HG03521 (cell line): ENCODE measurements around the gene SNRPB.
"Not testable (repeated sequence)": the region's sequence is repeated elsewhere in the genome, so short reads cannot be mapped to it uniquely, and the experiment has no call there.

Experiments
- ATAC-seq: cut with Tn5 transposase; IDR thresholded peaks from one replicate; pipeline ENCODE4 v1.9.1; 2021; ENCODE audit warnings: mild to moderate bottlenecking, moderate library complexity; ENCODE audit not compliant: unreplicated experiment

Gene SNRPB

DNA sequence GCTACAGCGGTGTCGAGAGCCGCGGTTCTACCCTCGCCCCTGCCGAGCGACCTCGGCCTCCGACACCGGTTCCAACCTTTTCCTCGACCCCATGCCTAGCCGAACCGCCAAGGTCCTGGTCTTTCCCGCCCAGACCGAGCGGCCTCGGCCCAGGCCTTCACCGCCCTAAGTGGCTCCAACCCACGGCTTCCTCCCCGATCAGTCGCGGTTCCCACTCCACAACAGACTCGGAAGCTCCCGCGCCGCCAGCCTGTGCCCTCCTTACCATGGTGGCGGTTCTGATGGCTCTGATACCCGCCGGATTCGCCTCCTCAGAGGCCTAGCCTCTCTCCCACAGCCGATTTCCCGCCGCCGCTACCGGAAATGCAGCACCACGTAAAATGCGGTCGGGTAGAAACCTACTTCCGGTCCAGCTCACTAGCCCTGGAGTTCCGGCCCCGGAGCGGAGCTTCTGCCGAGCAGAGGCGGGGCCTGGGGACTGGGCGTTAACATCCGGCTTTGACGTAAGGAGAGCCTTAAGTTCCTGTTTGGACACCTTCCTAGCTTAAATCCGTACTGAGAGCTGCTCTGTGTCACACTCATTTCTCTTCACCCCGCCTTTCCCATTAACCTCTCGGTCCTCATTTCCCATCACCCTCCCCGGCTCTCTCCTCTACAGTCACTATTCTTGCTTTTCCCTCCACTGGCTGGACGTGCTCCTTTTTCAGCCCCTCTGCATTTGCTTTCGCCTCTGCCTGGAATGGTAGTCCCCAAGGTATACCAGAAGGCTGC, at the start of gene SNRPB:
Gene SNRPB, minus strand, starts transcription at position 367 of the 771 bp plus-strand sequence. Its CDS starts 99 bp downstream, at position 268.
- ATAC-seq, result peak; percentile 94

DNA sequence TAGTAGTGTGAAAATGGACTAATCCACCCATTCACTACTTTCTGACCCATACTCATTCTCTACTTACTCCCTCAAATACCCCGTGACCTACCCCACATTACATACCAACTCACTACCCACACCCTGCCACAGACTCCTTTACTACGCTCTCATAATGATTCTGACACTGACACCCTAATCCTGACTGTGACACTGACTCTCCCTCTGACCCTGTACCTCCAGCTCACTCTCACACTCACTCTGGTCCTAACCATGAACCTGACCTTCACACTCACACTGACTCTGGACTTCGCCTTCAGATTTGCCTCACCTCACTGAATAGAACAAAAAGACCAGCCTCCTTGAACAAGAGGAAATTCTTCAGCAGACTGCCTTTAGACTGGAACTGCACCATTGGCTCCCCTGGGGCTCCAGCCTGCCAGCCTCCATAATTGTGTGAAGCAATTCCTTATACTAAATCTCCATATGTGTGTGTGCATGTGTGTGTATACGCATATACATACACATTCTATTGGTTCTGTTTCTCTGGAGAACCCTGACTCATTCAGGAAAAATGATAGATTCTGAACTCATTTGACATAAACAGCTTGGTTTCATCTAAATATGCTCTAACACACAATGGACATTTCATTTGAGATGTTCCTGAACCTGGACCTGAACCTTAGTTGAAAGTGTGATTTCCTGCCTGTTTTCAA, 48.7 kb upstream of the SNRPB start:
- no peak for ATAC-seq

DNA sequence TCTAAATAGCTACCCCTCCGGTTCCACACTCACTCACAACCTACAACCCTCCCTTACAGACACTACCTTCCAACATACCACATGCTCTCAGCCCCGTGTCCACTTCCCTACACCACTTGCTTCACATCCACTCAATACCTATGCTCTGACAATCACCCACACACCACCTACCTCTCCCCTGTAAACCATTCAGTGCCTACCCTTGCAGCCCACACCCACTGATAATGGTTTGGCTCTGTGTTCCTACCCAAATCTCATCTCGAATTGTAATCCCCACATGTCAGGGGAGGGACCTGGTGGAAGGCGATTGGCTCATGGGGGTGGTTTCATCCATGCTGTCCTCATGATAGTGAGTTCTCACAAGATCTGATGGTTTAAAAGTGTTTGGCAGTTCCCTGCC, 48.0 kb upstream of the SNRPB start:
- no peak for ATAC-seq

DNA sequence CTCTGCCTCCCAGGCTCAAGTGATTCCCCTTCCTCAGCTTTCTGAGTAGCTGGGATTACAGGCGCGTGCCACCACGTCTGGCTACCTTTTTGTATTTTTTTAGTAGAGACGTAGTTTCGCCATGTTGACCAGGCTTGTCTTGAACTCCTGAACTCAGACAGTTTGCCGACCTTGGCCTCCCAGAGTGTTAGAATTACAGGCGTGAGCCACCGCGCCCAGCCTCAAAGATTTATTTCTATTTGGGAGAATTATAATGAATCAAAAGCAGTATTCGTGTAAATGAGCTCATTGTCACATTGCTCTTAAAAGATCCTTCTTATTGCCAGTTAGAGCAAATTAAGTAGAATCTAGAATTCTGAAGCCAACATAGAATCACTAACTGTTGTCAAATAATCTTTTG, 47.5 kb upstream of the SNRPB start:
- ATAC-seq, result no peak

DNA sequence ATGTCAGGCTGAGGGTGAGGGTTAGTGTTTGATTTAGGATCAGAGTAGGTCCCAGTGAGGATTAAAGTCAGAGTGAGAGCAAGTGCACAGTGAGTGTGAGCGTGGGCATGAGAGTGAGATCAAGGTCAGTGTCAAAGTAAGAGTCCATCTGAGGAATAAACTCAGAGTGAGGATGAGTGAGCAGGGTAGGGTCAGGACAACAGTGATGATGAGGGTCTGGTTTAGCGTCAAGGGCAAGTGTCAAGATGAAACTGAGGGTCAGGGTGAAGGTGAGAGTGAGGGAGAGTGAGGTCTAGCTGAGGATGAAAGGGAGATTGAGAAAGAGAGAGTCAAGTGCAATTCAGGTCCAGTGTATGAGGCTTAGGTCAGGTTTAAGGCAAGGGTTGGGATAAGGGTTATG, 45.8 kb upstream of the SNRPB start:
- no peak for ATAC-seq

DNA sequence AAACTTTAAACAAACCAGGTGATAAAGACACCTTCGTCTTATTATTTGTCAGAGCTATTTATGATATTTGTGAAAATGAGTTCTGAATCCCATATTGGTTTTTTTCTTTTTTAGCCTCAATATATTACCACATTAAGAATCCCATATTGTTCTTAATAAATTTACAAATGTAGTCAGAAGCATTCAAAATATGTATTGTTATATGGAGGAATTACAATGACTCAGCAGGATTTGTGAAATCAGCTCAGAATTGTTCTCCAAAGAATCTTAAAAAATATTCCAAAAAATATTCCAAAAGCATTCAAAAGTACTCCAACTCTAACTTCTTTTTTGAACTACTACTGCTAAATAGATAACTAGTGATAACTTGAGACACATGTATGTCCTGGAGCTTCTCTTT, 44.6 kb upstream of the SNRPB start:
- ATAC-seq, result no peak

DNA sequence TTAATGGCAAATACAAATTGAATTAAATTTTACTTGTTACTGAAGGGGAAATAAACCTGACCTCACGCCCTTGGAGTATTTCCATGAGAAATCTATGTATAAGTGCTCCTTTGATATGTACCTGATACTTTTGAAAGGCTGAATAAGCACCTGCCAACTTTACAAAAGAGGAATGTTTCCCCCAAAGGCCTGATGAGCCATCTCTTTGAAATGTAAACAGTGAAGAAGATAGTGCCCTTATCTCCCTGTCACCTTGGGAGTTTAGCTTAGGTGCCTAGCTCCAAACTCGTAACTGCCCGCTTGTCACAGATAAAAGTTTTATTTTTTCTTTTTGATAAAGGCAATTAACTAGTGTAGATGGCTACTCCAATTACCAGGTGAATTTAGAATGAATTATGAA, 39.2 kb upstream of the SNRPB start:
- ATAC-seq, result no peak

DNA sequence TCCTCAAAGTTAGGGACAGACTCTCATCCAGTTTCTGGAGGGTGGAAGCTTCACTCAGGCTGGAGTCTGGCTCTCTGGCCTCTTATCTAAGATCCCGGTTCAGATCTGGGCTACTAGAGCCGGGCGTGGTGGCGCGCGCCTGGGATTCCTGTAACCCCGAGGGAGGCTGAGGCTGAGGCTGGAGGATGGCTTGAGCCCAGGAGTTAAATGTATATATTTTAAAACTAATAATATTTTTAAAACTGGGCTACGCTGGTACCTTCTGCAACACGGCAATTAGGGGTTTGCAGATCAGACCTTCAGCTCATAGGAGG, 38.8 kb upstream of the SNRPB start:
- ATAC-seq, result no peak

DNA sequence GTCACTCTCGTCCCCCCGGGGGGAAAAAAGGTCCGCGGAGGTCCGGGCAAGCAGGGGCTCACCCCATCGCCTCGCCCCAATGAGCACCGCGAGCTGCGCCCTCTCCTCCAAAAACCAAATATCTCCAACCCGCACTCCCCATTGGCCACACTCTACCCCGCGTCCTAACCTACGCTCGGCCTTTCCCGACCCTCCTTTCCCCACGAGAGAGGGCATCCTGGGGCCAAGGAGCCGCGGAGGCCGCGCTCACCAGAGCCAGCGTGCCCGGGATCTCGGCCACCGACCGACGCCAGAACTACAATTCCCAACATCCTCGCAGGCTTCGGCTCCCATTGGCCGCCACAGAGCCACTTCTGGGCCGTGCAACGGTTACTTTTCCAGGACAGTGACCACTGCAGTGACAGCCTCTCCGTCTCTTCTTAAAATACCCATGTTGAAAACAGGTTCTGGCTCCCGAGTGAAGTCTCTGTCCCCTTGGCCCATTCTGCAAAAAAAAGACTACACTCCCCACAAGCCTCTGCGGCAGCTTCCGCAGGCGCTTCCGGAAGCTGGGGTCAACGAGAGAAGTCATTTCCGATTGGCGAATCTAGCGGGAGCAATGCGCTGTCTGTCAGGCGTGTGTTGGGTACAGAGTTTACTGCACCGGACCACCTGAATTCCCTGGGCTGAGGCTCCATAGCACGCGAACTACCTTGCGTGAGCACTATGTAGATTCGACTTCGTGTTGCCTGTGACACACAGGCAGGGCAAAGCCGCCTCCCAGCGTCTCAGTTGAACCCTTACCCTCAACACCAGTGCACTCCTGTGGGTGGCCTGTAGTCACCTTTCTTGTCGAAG, 38.3 kb upstream of the SNRPB start, which contains the start of gene ZNF343:
Gene ZNF343, minus strand, starts transcription at position 285 of the 837 bp plus-strand sequence. CDS start 15,020 bp downstream, outside the sequence.
- ATAC-seq, result peak; percentile 92

DNA sequence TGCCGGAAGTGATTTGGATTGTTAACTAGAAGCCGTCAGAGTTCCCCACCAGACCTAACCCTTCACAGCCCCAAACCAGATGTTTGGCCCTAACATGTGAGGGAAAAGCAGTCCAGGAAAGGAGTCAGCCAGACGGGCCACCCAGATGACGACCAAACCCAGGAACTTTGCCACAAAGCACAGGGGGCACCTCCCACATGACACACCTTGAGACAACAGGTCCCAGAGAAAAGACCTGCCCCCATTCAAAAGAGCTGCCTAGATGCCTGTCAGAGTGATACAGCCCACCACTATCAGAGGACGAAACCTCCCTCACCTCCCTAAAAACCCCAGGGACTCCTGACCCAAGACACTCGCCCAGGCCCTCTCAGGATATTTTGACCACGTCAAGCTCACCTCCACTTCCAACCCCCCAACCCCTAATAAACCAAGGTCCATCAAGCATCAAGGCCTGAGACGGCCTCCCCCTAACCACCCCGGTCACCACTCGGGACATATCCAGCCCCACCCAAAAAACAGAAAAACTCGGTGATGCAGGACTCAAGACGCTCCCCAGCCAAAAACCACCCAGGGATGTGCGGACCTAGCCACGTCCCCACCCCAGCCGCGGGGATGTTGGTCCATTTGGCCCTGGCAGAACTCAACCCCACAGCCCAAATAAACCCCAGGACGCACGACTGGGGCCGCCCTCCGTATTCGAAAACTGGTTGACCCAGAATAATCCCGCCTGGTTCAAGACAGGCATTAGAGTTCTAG, 37.5 kb upstream of the SNRPB start:
- no peak for ATAC-seq

DNA sequence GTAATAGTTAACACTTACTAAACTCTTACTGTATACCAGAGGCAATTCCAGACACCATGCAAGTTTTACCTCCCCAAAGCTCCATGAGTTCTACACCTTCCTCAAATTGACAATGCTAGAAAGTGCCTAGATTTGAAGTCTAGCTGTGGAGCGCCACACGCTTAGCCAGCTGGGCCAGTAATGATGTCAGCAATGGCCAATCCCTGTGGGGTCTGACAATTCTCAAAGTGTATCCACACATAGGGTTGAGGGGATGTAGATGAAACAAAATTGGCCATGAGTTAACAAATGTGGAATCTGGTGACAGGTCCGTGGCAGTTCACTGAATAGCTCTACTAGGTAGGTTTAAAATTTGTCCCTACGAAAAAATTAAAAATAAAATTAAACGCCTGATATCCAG, 36.9 kb upstream of the SNRPB start:
- no peak for ATAC-seq

DNA sequence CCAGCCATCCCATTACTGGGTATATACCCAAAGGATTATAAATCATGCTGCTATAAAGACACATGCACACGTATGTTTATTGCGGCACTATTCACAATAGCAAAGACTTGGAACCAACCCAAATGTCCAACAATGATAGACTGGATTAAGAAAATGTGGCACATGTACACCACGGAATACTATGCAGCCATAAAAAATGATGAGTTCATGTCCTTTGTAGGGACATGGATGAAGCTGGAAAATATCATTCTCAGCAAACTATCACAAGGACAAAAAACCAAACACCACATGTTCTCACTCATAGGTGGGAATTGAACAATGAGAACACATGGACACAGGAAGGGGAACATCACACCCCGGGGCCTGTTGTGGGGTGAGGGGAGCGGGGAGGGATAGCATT, 35.8 kb upstream of the SNRPB start:
- not testable (repeated sequence) for ATAC-seq

DNA sequence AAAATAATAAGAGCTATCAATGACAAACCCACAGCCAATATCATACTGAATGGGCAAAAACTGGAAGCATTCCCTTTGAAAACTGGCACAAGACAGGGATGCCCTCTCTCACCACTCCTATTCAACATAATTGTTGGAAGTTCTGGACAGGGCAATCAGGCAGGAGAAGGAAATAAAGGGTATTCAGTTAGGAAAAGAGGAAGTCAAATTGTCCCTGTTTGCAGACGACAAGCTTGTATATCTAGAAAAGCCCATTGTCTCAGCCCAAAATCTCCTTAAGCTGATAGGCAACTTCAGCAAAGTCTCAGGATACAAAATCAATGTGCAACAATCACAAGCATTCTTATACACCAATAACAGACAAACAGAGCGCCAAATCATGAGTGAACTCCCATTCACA, 34.2 kb upstream of the SNRPB start:
- not testable (repeated sequence) for ATAC-seq

DNA sequence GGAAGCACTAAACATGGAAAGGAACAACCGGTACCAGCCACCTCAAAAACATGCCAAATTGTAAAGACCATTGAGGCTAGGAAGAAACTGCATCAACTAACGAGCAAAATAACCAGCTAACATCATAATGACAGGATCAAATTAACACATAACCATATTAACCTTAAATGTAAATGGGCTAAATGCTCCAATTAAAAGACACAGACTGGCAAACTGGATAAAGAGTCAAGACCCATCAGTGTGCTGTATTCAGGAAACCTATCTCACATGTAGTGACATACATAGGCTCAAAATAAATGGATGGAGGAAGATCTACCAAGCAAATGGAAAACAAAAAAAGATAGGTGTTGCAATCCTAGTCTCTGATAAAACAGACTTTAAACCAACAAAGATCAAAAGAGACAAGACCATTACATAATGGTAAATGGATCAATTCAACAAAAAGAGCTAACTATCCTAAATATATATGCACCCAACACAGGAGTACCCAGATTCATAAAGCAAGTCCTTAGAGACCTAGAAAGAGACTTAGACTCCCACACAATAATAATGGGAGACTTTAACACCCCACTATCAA, 32.3 kb upstream of the SNRPB start:
- ATAC-seq, result not testable (repeated sequence)

DNA sequence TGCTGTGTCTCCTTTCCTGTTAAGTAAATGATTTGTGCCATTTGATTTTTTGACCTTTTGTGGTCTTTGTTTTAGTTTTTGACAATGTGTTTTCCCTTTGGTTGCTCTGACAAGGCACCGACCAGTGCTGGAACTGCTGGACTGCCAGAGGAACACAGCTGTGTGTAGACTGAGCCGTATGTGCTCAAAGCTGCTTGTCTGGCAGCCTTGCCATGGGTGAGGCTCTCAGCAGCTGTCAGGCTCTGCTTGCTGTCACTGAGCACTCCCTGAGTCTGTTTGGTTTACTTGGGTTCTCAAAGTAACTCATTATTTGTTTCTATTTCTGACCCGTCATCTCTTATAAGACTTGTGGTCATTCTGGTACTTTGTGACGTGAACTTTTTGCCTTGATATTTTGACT, 15.1 kb upstream of the SNRPB start:
- ATAC-seq, result no peak

DNA sequence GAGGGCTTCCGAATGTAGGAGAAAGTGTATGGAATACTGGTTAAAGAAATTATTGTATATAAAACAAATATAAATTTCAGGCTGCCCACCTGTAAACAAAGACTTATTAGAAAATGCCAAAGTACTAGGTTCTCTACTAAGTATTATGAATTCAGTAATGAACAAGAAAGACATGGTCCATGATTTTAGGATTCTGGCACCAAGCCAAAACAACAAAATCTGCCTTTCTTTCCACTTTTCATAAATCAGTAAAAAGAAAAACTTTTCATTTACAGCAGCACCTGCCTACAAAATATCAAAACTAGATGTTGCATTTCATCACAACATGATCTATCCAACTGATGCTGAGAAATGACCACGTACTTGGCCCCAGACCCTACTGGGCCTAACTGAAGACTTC, 14.5 kb upstream of the SNRPB start:
- no peak for ATAC-seq

DNA sequence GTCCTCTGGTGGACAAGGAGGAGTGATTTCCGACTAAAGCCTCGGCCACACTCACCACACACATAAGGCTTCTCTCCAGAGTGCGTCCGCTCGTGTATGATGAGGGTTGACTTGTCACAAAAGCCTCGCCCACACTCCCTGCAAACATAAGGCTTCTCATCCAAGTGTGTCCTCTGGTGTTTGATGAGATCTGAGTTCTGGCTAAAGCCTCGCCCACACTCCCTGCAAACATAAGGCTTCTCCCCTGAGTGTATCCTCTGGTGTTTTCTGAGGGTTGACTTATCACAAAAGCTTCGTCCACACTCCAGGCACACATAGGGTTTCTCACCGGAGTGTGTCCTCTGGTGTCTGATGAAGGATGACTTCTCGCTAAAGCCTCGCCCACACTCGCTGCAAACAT, 12.9 kb upstream of the SNRPB start:
- no peak for ATAC-seq

DNA sequence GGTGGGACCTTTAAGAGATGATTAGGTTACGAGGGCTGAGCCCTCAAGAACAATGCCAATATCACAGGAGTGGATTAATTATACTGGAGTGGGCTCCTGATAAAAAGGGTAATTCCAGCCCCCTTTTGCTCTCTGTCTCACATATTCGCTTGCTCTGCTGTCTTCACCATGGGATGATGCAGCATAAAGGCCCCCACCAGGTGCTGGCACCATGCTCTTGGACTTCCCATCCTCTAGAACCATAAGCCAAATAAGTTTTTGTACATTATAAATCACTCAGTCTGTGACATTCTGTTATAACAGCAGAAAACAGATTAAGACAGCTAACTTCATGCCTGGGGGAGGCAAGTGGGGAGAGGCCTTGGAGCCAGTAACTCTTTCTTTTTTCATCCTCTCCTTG, 9.8 kb upstream of the SNRPB start:
- ATAC-seq, result no peak

DNA sequence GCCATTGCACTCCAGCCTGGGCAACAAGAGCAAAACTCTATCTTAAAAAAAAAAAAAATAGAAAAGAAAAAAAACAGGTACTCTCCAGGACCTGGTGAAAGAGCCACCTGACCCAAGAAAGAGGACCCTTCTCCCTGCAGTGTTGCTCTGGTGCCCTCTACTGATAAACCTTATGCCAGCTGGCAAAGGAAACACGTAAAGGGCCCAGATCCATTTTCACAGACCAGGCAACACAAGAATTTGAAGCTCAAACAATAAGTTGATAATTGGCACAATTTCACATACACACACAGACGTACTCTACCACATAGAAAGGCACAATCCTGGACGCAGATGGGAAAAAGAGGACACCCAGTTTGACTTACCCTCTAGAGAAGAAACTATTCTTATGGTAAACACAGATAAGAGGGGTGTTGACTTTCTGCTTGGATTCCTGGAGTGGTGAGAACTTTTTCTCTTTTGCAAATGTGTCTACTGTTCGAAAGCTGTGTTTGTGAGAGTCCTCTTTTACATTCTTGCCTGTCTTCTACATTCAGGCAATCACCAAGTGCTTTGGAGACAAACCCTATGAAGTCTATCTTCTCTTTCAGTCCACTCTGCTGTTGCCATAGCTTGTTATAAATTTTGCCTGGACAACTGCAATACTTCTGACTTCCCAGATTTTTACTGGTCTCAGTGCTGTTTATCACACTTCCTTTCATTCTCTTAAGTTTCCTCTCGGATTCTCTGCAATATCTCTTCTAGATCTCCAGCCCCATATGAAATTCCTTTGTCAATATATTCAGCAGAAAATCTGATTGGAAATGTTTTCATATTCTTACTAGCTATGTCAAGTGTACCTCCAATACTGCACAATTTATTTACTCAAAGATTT, 6.4 kb upstream of the SNRPB start:
- no peak for ATAC-seq
